GM12891 (cell line): ENCODE results near the gene TMEM267.

Experiments
- PAX5 ChIP-seq: IDR thresholded peaks from 2 replicates; pipeline ENCODE4 v1.6.1; 2011; ENCODE audit warnings: low read length, moderate library complexity, mild to moderate bottlenecking; ENCODE audit not compliant: insufficient read depth, severe bottlenecking
- POLR2AphosphoS5 ChIP-seq: IDR thresholded peaks from 2 replicates; pipeline ENCODE4 v1.6.1; 2011; ENCODE audit warnings: low read depth, low read length, control low read depth

DNA sequence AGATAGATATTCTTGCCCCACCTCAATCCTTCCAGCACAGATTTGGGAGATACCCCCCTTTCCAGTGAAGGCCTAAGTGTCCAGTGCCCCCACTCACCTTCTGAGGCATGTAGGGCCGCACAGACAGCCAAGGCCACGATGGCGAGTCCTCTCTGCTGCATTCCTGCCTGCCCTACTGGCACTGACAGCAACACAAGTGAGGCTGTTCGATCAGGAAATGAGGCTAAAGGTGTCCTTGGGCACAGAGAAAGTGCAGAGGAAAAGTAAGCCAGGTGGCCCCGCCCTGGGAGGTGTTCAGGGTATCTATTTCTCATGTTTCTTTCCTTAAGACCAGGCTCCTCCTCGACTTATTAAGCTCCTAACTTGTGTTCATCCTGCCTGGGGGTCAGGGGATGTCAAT is 71.5 kb downstream of the TMEM267 start, which contains the start of gene CCL28:
- TF ChIP-seq PAX5 = no peak
- TF ChIP-seq POLR2AphosphoS5 = no peak
